HCT116 (cell line): ENCODE results near the gene ROBO1. TPM values are rescaled to one million over a fixed set of nuclear protein-coding genes. Genes with fewer than 3 reads are reported as not detected.

Experiments
- ATAC-seq: fragments of 200-7000 bp; cut with Tn5 transposase; 2 replicates; pipeline ENCODE4 v1.9.1; 2020; ENCODE audit warnings: mild to moderate bottlenecking, moderate library complexity
- BruUV-seq: library from RNA; stranded (reverse); fragments of 400-500 nt; replicated peaks from 2 replicates; lab custom pipeline; 2021; lab: Mats Ljungman, UMichigan
- CTCF ChIA-PET: fragments of 300-600 bp; sonication (Branson Sonifier 250); formaldehyde crosslinking; loops from one replicate; lab custom pipeline; 2021; ENCODE audit warnings: antibody characterized with exemption; lab: Charles Lee
- POLR2A ChIA-PET: fragments of 300-600, 350-600 bp; sonication (Branson Sonifier 250); formaldehyde crosslinking; loops from one replicate; lab custom pipeline; 2021; ENCODE audit warnings: antibody characterized with exemption; lab: Charles Lee
- RAD21 ChIA-PET, 2 experiments: fragments of 300-600 bp; sonication (Branson Sonifier 250); formaldehyde crosslinking; loops; one replicate each; lab custom pipeline; 2023; ENCODE audit warnings: low total read pairs in 2 of 2; ENCODE audit not compliant: uncharacterized antibody in 2 of 2, unreplicated experiment in 2 of 2, low non-redundant PET in 1 of 2; lab: Charles Lee
- DNase-seq: peaks from one replicate; pipeline ENCODE4 v3.0.0-alpha.2; 2010; ENCODE audit warnings: low read depth, low spot score
- H2AFZ ChIP-seq: fragments of 200-600 bp; shearing (Covaris generic), sonication (generic); 2 replicates; pipeline ENCODE4 v1.6.1; 2017; ENCODE audit warnings: low read depth, mixed run types, mixed read lengths, antibody characterized with exemption, low read length; ENCODE audit not compliant: poor library complexity, severe bottlenecking
- H3K27ac ChIP-seq: 2 replicates; pipeline ENCODE4 v1.5.1; 2012; ENCODE audit warnings: low read depth, low read length
- H3K27me3 ChIP-seq: fragments of 200-600 bp; sonication (generic); 2 replicates; pipeline ENCODE4 v1.6.1; 2016; ENCODE audit warnings: mixed run types, low read length, mixed read lengths; ENCODE audit not compliant: insufficient read depth
- H3K36me3 ChIP-seq, 2 experiments: fragments of 200-500 bp in 1 of 2; fragments of 200-600 bp in 1 of 2; sonication (Bioruptor generic) in 1 of 2; sonication (generic) in 1 of 2; 2 replicates each; pipeline versions ENCODE4 v1.5.1 to v1.6.1; 2014 to 2016; ENCODE audit warnings: low read length in 2 of 2, inconsistent platforms in 1 of 2, mixed read lengths in 1 of 2, mixed run types in 1 of 2; ENCODE audit not compliant: insufficient read depth in 2 of 2, control insufficient read depth in 1 of 2
- H3K4me1 ChIP-seq, 2 experiments: fragments of 200-600 bp in 1 of 2; sonication (generic) in 1 of 2; 2 replicates each; pipeline versions ENCODE4 v1.5.1 to v1.6.1; 2012 to 2017; ENCODE audit warnings: low read length in 2 of 2, inconsistent platforms in 1 of 2, mild to moderate bottlenecking in 1 of 2, mixed read lengths in 1 of 2, mixed run types in 1 of 2, moderate library complexity in 1 of 2; ENCODE audit not compliant: insufficient read depth in 2 of 2, control insufficient read depth in 1 of 2
- H3K4me2 ChIP-seq: fragments of 200-600 bp; sonication (generic); 2 replicates; pipeline ENCODE4 v1.6.1; 2017; ENCODE audit warnings: mixed run types, low read length, mixed read lengths
- H3K4me3 ChIP-seq, 2 experiments: fragments of 200-600 bp in 1 of 2; sonication (generic) in 1 of 2; replicated peaks in 1 of 2; 2 replicates each; pipeline ENCODE4 v1.5.1; 2011 to 2016; ENCODE audit warnings: low read length in 2 of 2, control low read depth in 1 of 2, low read depth in 1 of 2, mild to moderate bottlenecking in 1 of 2, mixed read lengths in 1 of 2, mixed run types in 1 of 2
- H3K79me2 ChIP-seq: fragments of 200-600 bp; sonication (generic); 2 replicates; pipeline ENCODE4 v1.6.1; 2017; ENCODE audit warnings: mild to moderate bottlenecking, mixed run types, low read length, moderate library complexity, mixed read lengths; ENCODE audit not compliant: insufficient read depth
- H3K9ac ChIP-seq: fragments of 200-600 bp; sonication (generic); 2 replicates; pipeline ENCODE4 v1.6.1; 2016; ENCODE audit warnings: low read length, mixed read lengths
- H3K9me2 ChIP-seq: fragments of 200-600 bp; sonication (generic), shearing (Covaris generic); 2 replicates; pipeline ENCODE4 v1.6.1; 2017; ENCODE audit warnings: mixed run types, mild to moderate bottlenecking, moderate library complexity; ENCODE audit not compliant: insufficient read depth
- H3K9me3 ChIP-seq, 2 experiments: fragments of 200-500 bp in 1 of 2; fragments of 200-600 bp in 1 of 2; sonication (Bioruptor generic) in 1 of 2; sonication (generic) in 1 of 2; 2 replicates each; pipeline ENCODE4 v1.6.1; 2014 to 2017; ENCODE audit warnings: low read length in 2 of 2, mixed read lengths in 2 of 2, inconsistent platforms in 1 of 2, low read depth in 1 of 2, mild to moderate bottlenecking in 1 of 2, mixed run types in 1 of 2, moderate library complexity in 1 of 2; ENCODE audit not compliant: control insufficient read depth in 1 of 2, insufficient read depth in 1 of 2
- H4K20me1 ChIP-seq: fragments of 200-600 bp; sonication (generic), shearing (Covaris generic); 2 replicates; pipeline ENCODE4 v1.6.1; 2017; ENCODE audit warnings: mixed run types, mild to moderate bottlenecking, moderate library complexity; ENCODE audit not compliant: insufficient read depth
- ATF3 ChIP-seq: IDR thresholded peaks from 2 replicates; pipeline ENCODE4 v1.6.1; 2012
- CTCF ChIP-seq, 3 experiments: fragments of 200-600 bp in 1 of 3; sonication (generic) in 1 of 3; IDR thresholded peaks in 2 of 3; conservative IDR thresholded peaks in 1 of 3; 2 replicates each; pipeline ENCODE4 v1.5.1; 2012 to 2017; ENCODE audit warnings: low read depth in 2 of 3, low read length in 2 of 3, antibody characterized with exemption in 1 of 3, borderline replicate concordance in 1 of 3, control low read depth in 1 of 3, mild to moderate bottlenecking in 1 of 3, mixed read lengths in 1 of 3, mixed run types in 1 of 3, moderate library complexity in 1 of 3; ENCODE audit not compliant: insufficient read depth in 1 of 3
- EGR1 ChIP-seq: IDR thresholded peaks from 2 replicates; pipeline ENCODE4 v1.6.1; 2012; ENCODE audit warnings: low read depth
- ELF1 ChIP-seq: IDR thresholded peaks from 2 replicates; pipeline ENCODE4 v1.6.1; 2012; ENCODE audit warnings: low read depth, borderline replicate concordance
- EZH2 ChIP-seq: fragments of 200-600 bp; sonication (generic); IDR thresholded peaks from 2 replicates; pipeline ENCODE4 v1.6.1; 2017; ENCODE audit warnings: antibody characterized with exemption, mixed run types
- EZH2phosphoT487 ChIP-seq: fragments of 200-600 bp; IDR thresholded peaks from 2 replicates; pipeline ENCODE4 v1.6.1; 2018; ENCODE audit warnings: antibody characterized with exemption, borderline replicate concordance
- FOSL1 ChIP-seq: IDR thresholded peaks from 2 replicates; pipeline ENCODE4 v1.6.1; 2012; ENCODE audit warnings: low read depth
- JUND ChIP-seq: IDR thresholded peaks from 2 replicates; pipeline ENCODE4 v1.6.1; 2012
- MAX ChIP-seq: IDR thresholded peaks from 2 replicates; pipeline ENCODE4 v1.6.1; 2012
- POLR2A ChIP-seq: IDR thresholded peaks from 2 replicates; pipeline ENCODE4 v1.7.0; 2011; ENCODE audit warnings: borderline replicate concordance; ENCODE audit not compliant: insufficient read depth, insufficient read length; ENCODE audit errors: extremely low read depth
- POLR2AphosphoS5 ChIP-seq: IDR thresholded peaks from 2 replicates; pipeline ENCODE4 v1.6.1; 2011; ENCODE audit warnings: mild to moderate bottlenecking, low read depth, low read length, moderate library complexity
- RAD21 ChIP-seq: IDR thresholded peaks from 2 replicates; pipeline ENCODE4 v1.6.1; 2012; ENCODE audit warnings: low read depth, mild to moderate bottlenecking
- REST ChIP-seq: IDR thresholded peaks from 2 replicates; pipeline ENCODE4 v1.6.1; 2012; ENCODE audit warnings: low read depth
- SIN3A ChIP-seq: IDR thresholded peaks from 2 replicates; pipeline ENCODE4 v1.6.1; 2012; ENCODE audit warnings: low read depth
- SRF ChIP-seq: IDR thresholded peaks from 2 replicates; pipeline ENCODE4 v1.6.1; 2012; ENCODE audit warnings: low read depth
- TCF7L2 ChIP-seq: IDR thresholded peaks from 2 replicates; pipeline ENCODE4 v1.7.0; 2011; ENCODE audit warnings: borderline replicate concordance, inconsistent platforms; ENCODE audit not compliant: insufficient read depth, insufficient read length; ENCODE audit errors: extremely low read depth
- YY1 ChIP-seq: IDR thresholded peaks from 2 replicates; pipeline ENCODE4 v1.6.1; 2011; ENCODE audit warnings: low read length, low read depth, moderate library complexity, mild to moderate bottlenecking; ENCODE audit not compliant: insufficient replicate concordance; ENCODE audit errors: extremely low read depth
- ZBTB33 ChIP-seq: IDR thresholded peaks from 2 replicates; pipeline ENCODE4 v1.6.1; 2011; ENCODE audit warnings: mild to moderate bottlenecking, low read length, moderate library complexity; ENCODE audit not compliant: insufficient replicate concordance; ENCODE audit errors: extremely low read depth
- ZFX ChIP-seq: fragments of 450-650 bp; IDR thresholded peaks from 2 replicates; pipeline ENCODE4 v1.6.1; 2017
- ZNF274 ChIP-seq: fragments of 200-500 bp; sonication (Bioruptor generic); IDR thresholded peaks from 2 replicates; pipeline ENCODE4 v1.6.1; 2014; ENCODE audit warnings: mild to moderate bottlenecking, low read depth, low read length, inconsistent platforms
- intact Hi-C: fragments of 100-400 bp; cut with micrococcal nuclease; formaldehyde crosslinking; loops from 2 replicates; pipeline ENCODE4 v1.10.0; 2022
- total RNA-seq: library from RNA; stranded (reverse); gene quantifications from one replicate; pipeline ENCODE4 v1.2.1, GENCODE V29; 2021; ENCODE audit not compliant: unreplicated experiment

Gene ROBO1
- total RNA-seq, 1 experiment from 2014 or later = 0.27 TPM

GRCh38 chr3:78911394-78911793 is 856.4 kb downstream of the ROBO1 start:
- RAD21 ChIA-PET = no interaction called here
- Histone ChIP-seq H3K36me3 (no peaks in the 10 kb centered on the region), H3K9ac (no peak overlapping the region), H4K20me1 (no peaks in the 10 kb centered on the region), H3K4me2 (no peak overlapping the region), H3K9me2 (no peaks in the 10 kb centered on the region), H3K9me3 (peaks cover 7 to 10% of the 10 kb centered on the region in 2 experiments; a peak in 1 of 4 replicates), H3K79me2 (no peaks in the 10 kb centered on the region), H3K4me1 (no peaks in the 10 kb centered on the region), H3K4me3 (no peak overlapping the region), H2AFZ (no peak overlapping the region), H3K27me3 (no peaks in the 10 kb centered on the region), H3K27ac (no peak overlapping the region)
- TF ChIP-seq JUND (no peak), EZH2 (no peak), POLR2AphosphoS5 (no peak), RAD21 (no peak), ZFX (no peak), ELF1 (no peak), CTCF (IDR thresholded peaks at IDR 0.05 in 2 of 3, conservative IDR thresholded peaks at IDR 0.05 in 1 of 3; ENCODE audit: borderline replicate concordance in 1 of 3, insufficient read depth in 1 of 3, low read depth in 2 of 3, low read length in 2 of 3) (no peak), SRF (no peak), SIN3A (no peak), EZH2phosphoT487 (no peak), EGR1 (no peak), REST (no peak), ZNF274 (no peak), MAX (no peak), YY1 (no peak), FOSL1 (no peak), TCF7L2 (no peak), ATF3 (no peak), ZBTB33 (no peak), POLR2A (no peak)
- intact Hi-C loops = no loop called here
- no TSS peak for BruUV-seq
- ATAC-seq (no peak), DNase-seq (no peak)
- CTCF ChIA-PET = no interaction called here
- POLR2A ChIA-PET = no interaction called here
